ENCODE results near the gene OR51T1.

The OR51T1 gene

GRCh38 chr11:4924239-4924638, 42.5 kb downstream of the OR51T1 start, which contains the start of gene OR51G1:
Gene OR51G1 (minus strand): TSS chr11:4924339. CDS start chr11:4924339, 0 bp downstream.
- DNase-seq (ENCODE audit: low read depth in 2 of 2, low spot score in 1 of 2), result no peak

GRCh38 chr11:4926608-4927007, 44.9 kb downstream of the OR51T1 start:
- no peak for DNase-seq (ENCODE audit: low read depth in 2 of 2, low spot score in 1 of 2)
